Heart left ventricle (tissue), 13 donors: Measurements from ENCODE around the gene FGFRL1.

Experiments used
- CTCF ChIP-seq, 12 donors: fragments of 200-600 bp; sonication (generic) in 4 of 12; IDR thresholded peaks; one replicate each; pipeline versions ENCODE4 v1.5.0 to v1.8.0; 2018 to 2022; ENCODE audit warnings: antibody characterized with exemption in 12 of 12, mild to moderate bottlenecking in 5 of 12
- POLR2A ChIP-seq, 2 donors: fragments of 450-650 bp; IDR thresholded peaks; one replicate each; pipeline ENCODE4 v1.6.1; 2017; ENCODE audit warnings: antibody characterized with exemption in 2 of 2, mild to moderate bottlenecking in 2 of 2, moderate library complexity in 2 of 2
- donor health status: ischemic (EF 13 %, LVEDD 7.1; RV severe dilation, severe dysfunction).
- donor health status: DM: no; HTN: yes; CAD: no.
- donor health status: DM: no; HTN: no; CAD: no.
- donor health status: ischemic (EF 25% LVEDD 6.9; RV normal size, moderate dysfunction).
- donor health status: ischemic (EF 25% LVEDD 5.7; RV mildly dilated, moderate dysfunction).
- donor health status: ischemic (EF 35%, LVEDD 5.7; RV mildly dilated, moderate dysfunction).
- donor health status: nonischemic (EF 11% LVEDD 7.7; RV severe dilation, severe dysfunction).
- donor health status: DM: yes; HTN: yes; CAD: no.
- donor health status: PGD.
- donor health status: ischemic (EF 29% LVEDD 5.4; RV normal size, mild dysfunction).
- donor health status: nonischemic (EF 23%, LVEDD 6.1; RV moderate dilation, normal function).

- TF ChIP-seq CTCF (IDR thresholded peaks at IDR 0.05) = no peak
- no peak for TF ChIP-seq POLR2A (IDR thresholded peaks at IDR 0.05)
Observed at GRCh38 chr4:1035510-1035909, 24.1 kb downstream of the FGFRL1 start.
